HCT116 (cell line): ENCODE data around the gene TMEM63A. TPM values are rescaled to one million over a fixed set of nuclear protein-coding genes. Genes with fewer than 3 reads are reported as not detected.

Experiments
- ATAC-seq: fragments of 200-7000 bp; cut with Tn5 transposase; 2 replicates; pipeline ENCODE4 v1.9.1; 2020; ENCODE audit warnings: mild to moderate bottlenecking, moderate library complexity
- BruUV-seq: library from RNA; stranded (reverse); fragments of 400-500 nt; replicated peaks from 2 replicates; lab custom pipeline; 2021; lab: Mats Ljungman, UMichigan
- CTCF ChIA-PET: fragments of 300-600 bp; sonication (Branson Sonifier 250); formaldehyde crosslinking; loops from one replicate; lab custom pipeline; 2021; ENCODE audit warnings: antibody characterized with exemption; lab: Charles Lee
- POLR2A ChIA-PET: fragments of 300-600, 350-600 bp; sonication (Branson Sonifier 250); formaldehyde crosslinking; loops from one replicate; lab custom pipeline; 2021; ENCODE audit warnings: antibody characterized with exemption; lab: Charles Lee
- RAD21 ChIA-PET, 2 experiments: fragments of 300-600 bp; sonication (Branson Sonifier 250); formaldehyde crosslinking; loops; one replicate each; lab custom pipeline; 2023; ENCODE audit warnings: low total read pairs in 2 of 2; ENCODE audit not compliant: uncharacterized antibody in 2 of 2, unreplicated experiment in 2 of 2, low non-redundant PET in 1 of 2; lab: Charles Lee
- DNase-seq: peaks from one replicate; pipeline ENCODE4 v3.0.0-alpha.2; 2010; ENCODE audit warnings: low read depth, low spot score
- H2AFZ ChIP-seq: fragments of 200-600 bp; shearing (Covaris generic), sonication (generic); 2 replicates; pipeline ENCODE4 v1.6.1; 2017; ENCODE audit warnings: low read depth, mixed run types, mixed read lengths, antibody characterized with exemption, low read length; ENCODE audit not compliant: poor library complexity, severe bottlenecking
- H3K27ac ChIP-seq: 2 replicates; pipeline ENCODE4 v1.5.1; 2012; ENCODE audit warnings: low read depth, low read length
- H3K27me3 ChIP-seq: fragments of 200-600 bp; sonication (generic); 2 replicates; pipeline ENCODE4 v1.6.1; 2016; ENCODE audit warnings: mixed run types, low read length, mixed read lengths; ENCODE audit not compliant: insufficient read depth
- H3K36me3 ChIP-seq, 2 experiments: fragments of 200-500 bp in 1 of 2; fragments of 200-600 bp in 1 of 2; sonication (Bioruptor generic) in 1 of 2; sonication (generic) in 1 of 2; 2 replicates each; pipeline versions ENCODE4 v1.5.1 to v1.6.1; 2014 to 2016; ENCODE audit warnings: low read length in 2 of 2, inconsistent platforms in 1 of 2, mixed read lengths in 1 of 2, mixed run types in 1 of 2; ENCODE audit not compliant: insufficient read depth in 2 of 2, control insufficient read depth in 1 of 2
- H3K4me1 ChIP-seq, 2 experiments: fragments of 200-600 bp in 1 of 2; sonication (generic) in 1 of 2; 2 replicates each; pipeline versions ENCODE4 v1.5.1 to v1.6.1; 2012 to 2017; ENCODE audit warnings: low read length in 2 of 2, inconsistent platforms in 1 of 2, mild to moderate bottlenecking in 1 of 2, mixed read lengths in 1 of 2, mixed run types in 1 of 2, moderate library complexity in 1 of 2; ENCODE audit not compliant: insufficient read depth in 2 of 2, control insufficient read depth in 1 of 2
- H3K4me2 ChIP-seq: fragments of 200-600 bp; sonication (generic); 2 replicates; pipeline ENCODE4 v1.6.1; 2017; ENCODE audit warnings: mixed run types, low read length, mixed read lengths
- H3K4me3 ChIP-seq, 2 experiments: fragments of 200-600 bp in 1 of 2; sonication (generic) in 1 of 2; replicated peaks in 1 of 2; 2 replicates each; pipeline ENCODE4 v1.5.1; 2011 to 2016; ENCODE audit warnings: low read length in 2 of 2, control low read depth in 1 of 2, low read depth in 1 of 2, mild to moderate bottlenecking in 1 of 2, mixed read lengths in 1 of 2, mixed run types in 1 of 2
- H3K79me2 ChIP-seq: fragments of 200-600 bp; sonication (generic); 2 replicates; pipeline ENCODE4 v1.6.1; 2017; ENCODE audit warnings: mild to moderate bottlenecking, mixed run types, low read length, moderate library complexity, mixed read lengths; ENCODE audit not compliant: insufficient read depth
- H3K9ac ChIP-seq: fragments of 200-600 bp; sonication (generic); 2 replicates; pipeline ENCODE4 v1.6.1; 2016; ENCODE audit warnings: low read length, mixed read lengths
- H3K9me2 ChIP-seq: fragments of 200-600 bp; sonication (generic), shearing (Covaris generic); 2 replicates; pipeline ENCODE4 v1.6.1; 2017; ENCODE audit warnings: mixed run types, mild to moderate bottlenecking, moderate library complexity; ENCODE audit not compliant: insufficient read depth
- H3K9me3 ChIP-seq, 2 experiments: fragments of 200-500 bp in 1 of 2; fragments of 200-600 bp in 1 of 2; sonication (Bioruptor generic) in 1 of 2; sonication (generic) in 1 of 2; 2 replicates each; pipeline ENCODE4 v1.6.1; 2014 to 2017; ENCODE audit warnings: low read length in 2 of 2, mixed read lengths in 2 of 2, inconsistent platforms in 1 of 2, low read depth in 1 of 2, mild to moderate bottlenecking in 1 of 2, mixed run types in 1 of 2, moderate library complexity in 1 of 2; ENCODE audit not compliant: control insufficient read depth in 1 of 2, insufficient read depth in 1 of 2
- H4K20me1 ChIP-seq: fragments of 200-600 bp; sonication (generic), shearing (Covaris generic); 2 replicates; pipeline ENCODE4 v1.6.1; 2017; ENCODE audit warnings: mixed run types, mild to moderate bottlenecking, moderate library complexity; ENCODE audit not compliant: insufficient read depth
- CBX3 ChIP-seq: IDR thresholded peaks from 2 replicates; pipeline ENCODE4 v1.6.1; 2012; ENCODE audit warnings: low read depth
- EGR1 ChIP-seq: IDR thresholded peaks from 2 replicates; pipeline ENCODE4 v1.6.1; 2012; ENCODE audit warnings: low read depth
- ELF1 ChIP-seq: IDR thresholded peaks from 2 replicates; pipeline ENCODE4 v1.6.1; 2012; ENCODE audit warnings: low read depth, borderline replicate concordance
- EZH2 ChIP-seq: fragments of 200-600 bp; sonication (generic); IDR thresholded peaks from 2 replicates; pipeline ENCODE4 v1.6.1; 2017; ENCODE audit warnings: antibody characterized with exemption, mixed run types
- EZH2phosphoT487 ChIP-seq: fragments of 200-600 bp; IDR thresholded peaks from 2 replicates; pipeline ENCODE4 v1.6.1; 2018; ENCODE audit warnings: antibody characterized with exemption, borderline replicate concordance
- FOSL1 ChIP-seq: IDR thresholded peaks from 2 replicates; pipeline ENCODE4 v1.6.1; 2012; ENCODE audit warnings: low read depth
- POLR2AphosphoS5 ChIP-seq: IDR thresholded peaks from 2 replicates; pipeline ENCODE4 v1.6.1; 2011; ENCODE audit warnings: mild to moderate bottlenecking, low read depth, low read length, moderate library complexity
- SP1 ChIP-seq: IDR thresholded peaks from 2 replicates; pipeline ENCODE4 v1.6.1; 2012; ENCODE audit warnings: low read depth
- SRF ChIP-seq: IDR thresholded peaks from 2 replicates; pipeline ENCODE4 v1.6.1; 2012; ENCODE audit warnings: low read depth
- ZNF274 ChIP-seq: fragments of 200-500 bp; sonication (Bioruptor generic); IDR thresholded peaks from 2 replicates; pipeline ENCODE4 v1.6.1; 2014; ENCODE audit warnings: mild to moderate bottlenecking, low read depth, low read length, inconsistent platforms
- intact Hi-C: fragments of 100-400 bp; cut with micrococcal nuclease; formaldehyde crosslinking; loops from 2 replicates; pipeline ENCODE4 v1.10.0; 2022
- total RNA-seq: library from RNA; stranded (reverse); gene quantifications from one replicate; pipeline ENCODE4 v1.2.1, GENCODE V29; 2021; ENCODE audit not compliant: unreplicated experiment
- TF ChIP-seq, protein P1 (sequence below): IDR thresholded peaks from 2 replicates; pipeline ENCODE4 v1.6.1; 2012
- TF ChIP-seq, protein P2 (sequence below): IDR thresholded peaks from 2 replicates; pipeline ENCODE4 v1.6.1; 2012
- TF ChIP-seq, protein P3 (sequence below): IDR thresholded peaks from 2 replicates; pipeline ENCODE4 v1.6.1; 2011; ENCODE audit warnings: mild to moderate bottlenecking, low read length, moderate library complexity; ENCODE audit not compliant: insufficient replicate concordance; ENCODE audit errors: extremely low read depth
- TF ChIP-seq, protein P4 (sequence below): IDR thresholded peaks from 2 replicates; pipeline ENCODE4 v1.6.1; 2012; ENCODE audit warnings: low read depth

TMEM63A gene
- total RNA-seq, 1 experiment from 2014 or later, result 24.4 TPM

DNA sequence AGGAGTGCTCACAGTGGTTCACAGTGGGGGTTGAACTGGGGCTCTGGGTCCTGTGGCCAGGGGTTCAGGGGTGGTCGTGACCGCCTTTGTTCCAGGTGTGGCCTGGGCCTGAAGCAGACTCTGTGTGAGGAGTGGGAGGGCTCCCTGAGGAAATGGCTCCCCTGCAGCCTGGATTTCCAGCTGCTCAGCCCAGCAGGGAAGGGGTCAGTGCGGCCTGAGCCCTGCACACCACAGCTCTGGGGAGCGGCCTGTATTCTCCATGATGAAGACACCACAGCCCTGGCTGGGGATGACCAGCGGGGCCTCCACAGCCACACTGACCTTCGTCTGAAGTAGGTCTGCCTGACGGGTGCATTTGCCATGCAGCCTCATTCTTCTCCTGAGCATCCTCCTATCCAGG, 25.2 kb upstream of the TMEM63A start (continued):
- no peak for TF ChIP-seq ELF1
- no peak for TF ChIP-seq EZH2phosphoT487

DNA sequence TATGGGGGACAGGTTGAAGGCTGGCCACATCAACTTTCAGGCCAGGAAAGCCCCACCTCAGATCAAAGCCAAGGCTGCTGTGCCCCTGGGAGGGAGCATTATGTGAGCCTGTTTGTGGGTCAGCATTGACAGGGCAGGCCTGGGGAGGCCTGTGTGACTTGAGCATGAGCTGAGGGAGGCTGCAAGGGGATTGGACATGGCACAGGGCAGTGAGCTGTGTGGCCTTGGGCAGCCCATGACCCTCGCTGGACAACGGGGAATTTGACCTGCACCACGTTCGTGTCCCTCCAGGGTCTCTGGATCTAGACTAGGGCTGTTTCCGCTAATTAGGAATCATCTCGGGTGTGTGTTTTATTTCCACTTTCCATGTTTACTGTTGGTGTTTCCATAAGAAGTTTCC, 24.3 kb upstream of the TMEM63A start:
- Histone ChIP-seq H3K27me3 (no peaks in the 10 kb centered on the region), H3K4me2 (no peak overlapping the region), H3K4me1 (peaks cover 0 to 8% of the 10 kb centered on the region in 2 experiments; a peak in 3 of 4 replicates), H2AFZ (no peak overlapping the region), H3K79me2 (no peaks in the 10 kb centered on the region), H3K36me3 (no peaks in the 10 kb centered on the region), H3K9me3 (no peaks in the 10 kb centered on the region)
- TF ChIP-seq, protein P1, sequence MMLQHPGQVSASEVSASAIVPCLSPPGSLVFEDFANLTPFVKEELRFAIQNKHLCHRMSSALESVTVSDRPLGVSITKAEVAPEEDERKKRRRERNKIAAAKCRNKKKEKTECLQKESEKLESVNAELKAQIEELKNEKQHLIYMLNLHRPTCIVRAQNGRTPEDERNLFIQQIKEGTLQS, result no peak
- no peak for TF ChIP-seq ZNF274
- TF ChIP-seq SRF, result no peak
- no peak for TF ChIP-seq SP1
- no peak for TF ChIP-seq POLR2AphosphoS5
- TF ChIP-seq, all 23 proteins: peak for 0
- POLR2A ChIA-PET, result no interaction called here
- H3K9me2 ChIP-seq, result no peaks in the 10 kb centered on the region
- RAD21 ChIA-PET, result no interaction called here
- BruUV-seq, result no TSS peak
- H3K4me3 ChIP-seq, result no peak overlapping the region
- no peaks in the 10 kb centered on the region for H4K20me1 ChIP-seq
- ATAC-seq, result no peak
- H3K27ac ChIP-seq, result no peak overlapping the region
- intact Hi-C loops, result no loop called here
- DNase-seq, result no peak
- CTCF ChIA-PET, result no interaction called here
- no peak overlapping the region for H3K9ac ChIP-seq

DNA sequence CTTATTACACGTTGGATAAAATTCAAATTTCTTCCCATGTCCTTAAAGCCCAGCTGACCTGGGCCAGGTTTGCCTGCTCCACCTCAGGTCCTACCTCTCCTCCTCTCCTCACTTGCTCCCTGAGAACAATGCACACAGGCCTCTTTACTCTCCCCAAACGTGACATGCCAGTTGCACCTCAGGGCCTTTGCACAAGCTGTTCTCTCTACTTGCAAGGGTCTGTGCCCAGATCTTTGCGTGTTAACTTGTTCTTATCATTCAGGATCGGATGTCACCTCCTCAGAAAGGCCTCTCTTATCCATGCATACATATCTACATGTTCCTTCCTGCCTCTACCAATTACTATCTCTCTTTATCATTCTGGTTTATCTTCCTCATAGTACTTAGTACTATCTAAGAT, 21.4 kb upstream of the TMEM63A start:
- ATAC-seq, result no peak
- Histone ChIP-seq H3K27me3 (no peaks in the 10 kb centered on the region), H3K79me2 (no peaks in the 10 kb centered on the region), H3K9ac (no peak overlapping the region), H3K27ac (no peak overlapping the region), H3K36me3 (no peaks in the 10 kb centered on the region), H4K20me1 (no peaks in the 10 kb centered on the region), H3K9me3 (no peaks in the 10 kb centered on the region), H2AFZ (no peak overlapping the region), H3K9me2 (no peaks in the 10 kb centered on the region), H3K4me2 (no peak overlapping the region), H3K4me3 (no peak overlapping the region), H3K4me1 (no peaks in the 10 kb centered on the region)
- ChIA-PET RAD21 (no interaction called here), CTCF (no interaction called here), POLR2A (no interaction called here)
- intact Hi-C loops, result no loop called here
- no TSS peak for BruUV-seq
- no peak for DNase-seq
- TF ChIP-seq POLR2AphosphoS5, result no peak
- TF ChIP-seq, protein P2, sequence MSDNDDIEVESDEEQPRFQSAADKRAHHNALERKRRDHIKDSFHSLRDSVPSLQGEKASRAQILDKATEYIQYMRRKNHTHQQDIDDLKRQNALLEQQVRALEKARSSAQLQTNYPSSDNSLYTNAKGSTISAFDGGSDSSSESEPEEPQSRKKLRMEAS, result no peak
- TF ChIP-seq, protein P3, sequence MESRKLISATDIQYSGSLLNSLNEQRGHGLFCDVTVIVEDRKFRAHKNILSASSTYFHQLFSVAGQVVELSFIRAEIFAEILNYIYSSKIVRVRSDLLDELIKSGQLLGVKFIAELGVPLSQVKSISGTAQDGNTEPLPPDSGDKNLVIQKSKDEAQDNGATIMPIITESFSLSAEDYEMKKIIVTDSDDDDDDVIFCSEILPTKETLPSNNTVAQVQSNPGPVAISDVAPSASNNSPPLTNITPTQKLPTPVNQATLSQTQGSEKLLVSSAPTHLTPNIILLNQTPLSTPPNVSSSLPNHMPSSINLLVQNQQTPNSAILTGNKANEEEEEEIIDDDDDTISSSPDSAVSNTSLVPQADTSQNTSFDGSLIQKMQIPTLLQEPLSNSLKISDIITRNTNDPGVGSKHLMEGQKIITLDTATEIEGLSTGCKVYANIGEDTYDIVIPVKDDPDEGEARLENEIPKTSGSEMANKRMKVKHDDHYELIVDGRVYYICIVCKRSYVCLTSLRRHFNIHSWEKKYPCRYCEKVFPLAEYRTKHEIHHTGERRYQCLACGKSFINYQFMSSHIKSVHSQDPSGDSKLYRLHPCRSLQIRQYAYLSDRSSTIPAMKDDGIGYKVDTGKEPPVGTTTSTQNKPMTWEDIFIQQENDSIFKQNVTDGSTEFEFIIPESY, result no peak
- no peak for TF ChIP-seq ZNF274
- TF ChIP-seq CBX3, result no peak
- TF ChIP-seq, protein P4, sequence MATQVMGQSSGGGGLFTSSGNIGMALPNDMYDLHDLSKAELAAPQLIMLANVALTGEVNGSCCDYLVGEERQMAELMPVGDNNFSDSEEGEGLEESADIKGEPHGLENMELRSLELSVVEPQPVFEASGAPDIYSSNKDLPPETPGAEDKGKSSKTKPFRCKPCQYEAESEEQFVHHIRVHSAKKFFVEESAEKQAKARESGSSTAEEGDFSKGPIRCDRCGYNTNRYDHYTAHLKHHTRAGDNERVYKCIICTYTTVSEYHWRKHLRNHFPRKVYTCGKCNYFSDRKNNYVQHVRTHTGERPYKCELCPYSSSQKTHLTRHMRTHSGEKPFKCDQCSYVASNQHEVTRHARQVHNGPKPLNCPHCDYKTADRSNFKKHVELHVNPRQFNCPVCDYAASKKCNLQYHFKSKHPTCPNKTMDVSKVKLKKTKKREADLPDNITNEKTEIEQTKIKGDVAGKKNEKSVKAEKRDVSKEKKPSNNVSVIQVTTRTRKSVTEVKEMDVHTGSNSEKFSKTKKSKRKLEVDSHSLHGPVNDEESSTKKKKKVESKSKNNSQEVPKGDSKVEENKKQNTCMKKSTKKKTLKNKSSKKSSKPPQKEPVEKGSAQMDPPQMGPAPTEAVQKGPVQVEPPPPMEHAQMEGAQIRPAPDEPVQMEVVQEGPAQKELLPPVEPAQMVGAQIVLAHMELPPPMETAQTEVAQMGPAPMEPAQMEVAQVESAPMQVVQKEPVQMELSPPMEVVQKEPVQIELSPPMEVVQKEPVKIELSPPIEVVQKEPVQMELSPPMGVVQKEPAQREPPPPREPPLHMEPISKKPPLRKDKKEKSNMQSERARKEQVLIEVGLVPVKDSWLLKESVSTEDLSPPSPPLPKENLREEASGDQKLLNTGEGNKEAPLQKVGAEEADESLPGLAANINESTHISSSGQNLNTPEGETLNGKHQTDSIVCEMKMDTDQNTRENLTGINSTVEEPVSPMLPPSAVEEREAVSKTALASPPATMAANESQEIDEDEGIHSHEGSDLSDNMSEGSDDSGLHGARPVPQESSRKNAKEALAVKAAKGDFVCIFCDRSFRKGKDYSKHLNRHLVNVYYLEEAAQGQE, result no peak
- no peak for TF ChIP-seq EGR1
- no peak for TF ChIP-seq SRF
- TF ChIP-seq EZH2, result no peak
- no peak for TF ChIP-seq FOSL1
